ENCODE results near the gene TBC1D23. TPM values are rescaled to one million over a fixed set of nuclear protein-coding genes. Genes with fewer than 3 reads are reported as not detected.
"Not testable (repeated sequence)": the region's sequence is repeated elsewhere in the genome, so short reads cannot be mapped to it uniquely, and the experiment has no call there.

Gene TBC1D23
- total RNA-seq, 1 donor from 2014 or later, result 30.7 TPM

- intact Hi-C loops (cut with micrococcal nuclease), result no loop called here
These were observed 28.5 kb downstream of the TBC1D23 start for GRCh38 chr3:100289339-100289738.

DNA sequence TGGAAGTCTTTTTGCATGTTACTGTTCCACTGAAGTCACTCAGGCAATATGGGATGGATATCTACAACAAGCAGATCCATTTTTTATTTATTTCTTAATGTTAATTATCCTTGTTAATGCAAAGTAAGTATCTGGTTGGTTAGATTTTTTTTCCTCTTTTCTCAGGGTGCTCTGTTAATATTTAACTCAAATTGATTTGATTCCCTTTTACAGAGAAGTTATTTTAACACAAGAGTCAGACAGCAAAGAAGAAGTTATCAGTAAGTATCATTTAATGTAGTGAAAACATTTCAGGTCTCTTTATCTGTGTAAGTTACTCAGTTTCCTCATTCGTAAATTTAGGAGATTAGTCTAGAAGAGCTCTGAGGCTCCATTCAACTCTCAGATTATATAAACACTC is 34.3 kb downstream of the TBC1D23 start:
- intact Hi-C loops (cut with micrococcal nuclease), result no loop called here

GRCh38 chr3:100297784-100298183 is 37.0 kb downstream of the TBC1D23 start:
- intact Hi-C loops (cut with micrococcal nuclease), result no loop called here

DNA sequence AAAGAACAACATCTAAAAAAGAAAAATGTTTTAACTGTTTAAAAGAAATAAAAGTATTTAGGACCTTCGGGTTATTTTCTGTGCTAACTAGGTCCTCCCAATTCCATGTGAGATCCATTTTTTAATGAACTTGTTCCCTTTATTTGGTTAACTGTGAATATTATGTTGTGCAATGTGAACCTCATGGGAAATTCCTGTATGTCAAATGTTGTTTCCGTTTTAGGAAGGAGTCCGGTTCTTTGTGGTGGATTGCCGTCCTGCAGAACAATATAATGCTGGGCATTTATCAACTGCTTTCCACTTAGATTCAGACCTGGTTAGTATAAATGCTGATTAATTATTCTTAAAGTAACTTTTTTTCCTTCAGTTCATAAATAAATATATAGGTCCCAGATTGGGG is 38.2 kb downstream of the TBC1D23 start:
- intact Hi-C loops (cut with micrococcal nuclease), result no loop called here

- intact Hi-C loops (cut with micrococcal nuclease), result no loop called here
These were observed 45.9 kb downstream of the TBC1D23 start for GRCh38 chr3:100306695-100307094.

GRCh38 chr3:100310355-100310965 is 49.7 kb downstream of the TBC1D23 start:
- intact Hi-C loops (cut with micrococcal nuclease), result loop anchor here (10.0 kb wide), 1 partner anchor 154 kb away; no protein-coding TSS in a partner anchor

DNA sequence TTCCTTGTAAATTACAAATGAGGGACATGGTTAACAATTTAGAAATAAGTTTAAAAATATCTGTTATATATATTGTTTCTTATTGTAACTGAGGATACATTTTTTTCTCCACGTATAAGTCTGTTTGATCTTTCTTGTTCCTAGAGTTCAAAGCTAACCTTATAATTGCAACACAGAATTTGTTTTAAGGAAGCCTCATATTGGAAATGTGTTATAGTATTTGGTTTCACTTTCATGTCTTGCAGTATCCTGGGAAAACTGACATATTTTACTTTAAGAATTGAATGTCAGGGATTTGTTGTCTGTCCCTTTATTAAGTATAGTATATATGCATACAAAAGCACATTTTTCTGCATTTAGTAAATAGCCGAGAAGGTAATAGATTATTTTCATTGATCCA is 50.2 kb downstream of the TBC1D23 start:
- intact Hi-C loops (cut with micrococcal nuclease), result loop anchor here (10.0 kb wide), 1 partner anchor 154 kb away; no protein-coding TSS in a partner anchor

DNA sequence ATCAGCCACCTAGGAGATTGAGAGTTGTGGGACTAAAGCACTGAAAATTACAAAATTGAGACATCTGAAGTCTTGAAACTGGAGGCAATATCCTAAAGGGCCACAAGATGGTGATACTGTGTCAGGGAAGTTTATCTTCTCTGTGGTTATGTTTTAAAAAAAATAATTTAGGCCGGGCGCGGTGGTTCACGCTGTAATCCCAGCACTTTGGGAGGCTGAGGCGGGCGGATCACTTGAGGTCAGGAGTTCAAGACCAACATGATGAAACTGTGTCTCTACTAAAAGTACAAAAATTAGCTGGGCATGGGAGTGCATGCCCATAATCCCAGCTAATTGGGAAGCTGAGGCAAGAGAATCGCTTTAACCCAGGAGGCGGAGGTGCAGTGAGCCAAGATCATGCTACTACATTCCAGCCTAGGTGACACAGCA is 55.9 kb downstream of the TBC1D23 start:
- intact Hi-C loops (cut with micrococcal nuclease), result loop anchor here (1.0 to 10.0 kb wide), 5 partner anchors 84 to 480 kb away; partner anchors contain the start of genes LNP1 and TOMM70

GRCh38 chr3:100317912-100318311 is 57.1 kb downstream of the TBC1D23 start:
- intact Hi-C loops (cut with micrococcal nuclease), result loop anchor here (1.0 to 10.0 kb wide), 5 partner anchors 16 to 479 kb away; partner anchors contain the start of genes LNP1, NIT2 and TOMM70

DNA sequence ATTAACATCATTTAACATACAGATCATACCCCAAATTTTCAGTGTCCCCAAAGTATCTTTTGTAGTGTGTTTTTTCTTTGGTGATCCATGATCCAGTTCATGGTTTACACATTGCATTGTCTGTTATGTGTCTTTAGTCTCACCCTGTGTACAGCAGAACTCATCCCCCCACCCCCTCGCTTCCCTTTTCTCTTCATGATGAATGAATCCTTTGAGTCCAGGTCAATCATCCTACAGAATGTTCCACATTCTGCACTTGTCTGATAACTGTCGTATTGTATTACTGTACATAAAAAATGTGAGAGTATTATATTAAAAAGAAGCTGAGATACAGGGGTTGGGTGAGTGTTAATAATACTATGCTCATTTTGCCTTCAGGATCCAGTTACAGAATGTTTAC is 59.2 kb downstream of the TBC1D23 start:
- intact Hi-C loops (cut with micrococcal nuclease), result loop anchor here (10.0 kb wide), 1 partner anchor 145 kb away; no protein-coding TSS in a partner anchor

DNA sequence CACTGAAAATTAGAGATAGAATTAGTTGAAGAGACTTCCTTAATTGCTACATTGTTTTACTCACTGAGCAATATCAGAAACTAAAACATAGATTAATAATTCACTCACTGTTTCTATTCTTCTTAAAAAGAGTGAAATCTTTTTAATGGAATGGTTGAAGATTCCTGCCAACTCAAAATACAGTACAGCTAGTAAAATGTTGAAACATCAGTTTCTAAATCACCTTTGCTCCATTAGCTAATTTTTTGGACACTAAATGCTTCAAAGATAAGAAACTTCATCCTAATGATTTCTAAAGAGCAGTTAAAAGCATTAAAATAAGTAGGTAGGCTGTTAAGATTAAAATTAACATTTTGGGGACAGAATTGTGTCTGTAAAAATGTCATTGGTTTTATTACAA is 63.3 kb downstream of the TBC1D23 start:
- intact Hi-C loops (cut with micrococcal nuclease), result no loop called here

- intact Hi-C loops (cut with micrococcal nuclease), result no loop called here
These were observed 65.0 kb downstream of the TBC1D23 start for GRCh38 chr3:100325827-100326226.

- intact Hi-C loops (cut with micrococcal nuclease), result not testable (repeated sequence)
These were observed 66.6 kb downstream of the TBC1D23 start for GRCh38 chr3:100327377-100327776.

GRCh38 chr3:100329800-100330489 is 69.2 kb downstream of the TBC1D23 start:
- intact Hi-C loops (cut with micrococcal nuclease), result loop anchor here (5.0 kb wide), 1 partner anchor 68 kb away; the partner anchor contains the start of gene TBC1D23

GRCh38 chr3:100330651-100331050 is 69.9 kb downstream of the TBC1D23 start:
- intact Hi-C loops (cut with micrococcal nuclease), result loop anchor here (5.0 kb wide), 1 partner anchor 68 kb away; the partner anchor contains the start of gene TBC1D23

- intact Hi-C loops (cut with micrococcal nuclease), result loop anchor here (5.0 kb wide), 1 partner anchor 69 kb away; the partner anchor contains the start of gene TBC1D23
These were observed 70.9 kb downstream of the TBC1D23 start for GRCh38 chr3:100331660-100332059.

- intact Hi-C loops (cut with micrococcal nuclease), result loop anchor here (5.0 kb wide), 1 partner anchor 71 kb away; the partner anchor contains the start of gene TBC1D23
These were observed 72.3 kb downstream of the TBC1D23 start for GRCh38 chr3:100333051-100333450.

DNA sequence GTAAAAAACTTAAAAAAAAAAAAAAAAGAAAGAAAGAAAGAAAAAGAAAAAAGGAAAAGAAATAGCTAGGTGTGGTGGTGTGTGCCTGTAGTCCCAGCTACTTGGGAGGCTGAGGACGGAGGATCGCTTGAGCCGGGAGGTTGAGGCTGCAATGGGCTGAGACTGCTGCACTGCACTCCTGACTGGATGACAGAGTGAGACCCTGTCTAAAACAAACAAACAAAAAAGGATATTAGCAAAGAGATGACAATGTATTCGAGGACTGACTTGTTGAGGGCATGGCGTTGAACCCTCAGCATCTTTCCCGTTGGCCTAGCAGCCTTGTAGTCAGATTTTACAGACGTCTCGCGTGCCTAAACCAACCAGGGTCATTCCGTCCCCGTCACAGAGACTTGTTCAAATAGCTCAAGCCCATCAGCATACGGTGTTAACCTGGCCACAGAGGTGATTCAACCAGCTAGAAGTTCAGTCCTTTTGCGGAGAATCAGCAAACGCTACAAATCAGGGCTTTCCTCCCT is 73.2 kb downstream of the TBC1D23 start:
- intact Hi-C loops (cut with micrococcal nuclease), result loop anchor here (1.0 to 5.0 kb wide), 4 partner anchors 16 to 375 kb away; partner anchors contain the start of genes LNP1, TBC1D23, TFG and TOMM70

DNA sequence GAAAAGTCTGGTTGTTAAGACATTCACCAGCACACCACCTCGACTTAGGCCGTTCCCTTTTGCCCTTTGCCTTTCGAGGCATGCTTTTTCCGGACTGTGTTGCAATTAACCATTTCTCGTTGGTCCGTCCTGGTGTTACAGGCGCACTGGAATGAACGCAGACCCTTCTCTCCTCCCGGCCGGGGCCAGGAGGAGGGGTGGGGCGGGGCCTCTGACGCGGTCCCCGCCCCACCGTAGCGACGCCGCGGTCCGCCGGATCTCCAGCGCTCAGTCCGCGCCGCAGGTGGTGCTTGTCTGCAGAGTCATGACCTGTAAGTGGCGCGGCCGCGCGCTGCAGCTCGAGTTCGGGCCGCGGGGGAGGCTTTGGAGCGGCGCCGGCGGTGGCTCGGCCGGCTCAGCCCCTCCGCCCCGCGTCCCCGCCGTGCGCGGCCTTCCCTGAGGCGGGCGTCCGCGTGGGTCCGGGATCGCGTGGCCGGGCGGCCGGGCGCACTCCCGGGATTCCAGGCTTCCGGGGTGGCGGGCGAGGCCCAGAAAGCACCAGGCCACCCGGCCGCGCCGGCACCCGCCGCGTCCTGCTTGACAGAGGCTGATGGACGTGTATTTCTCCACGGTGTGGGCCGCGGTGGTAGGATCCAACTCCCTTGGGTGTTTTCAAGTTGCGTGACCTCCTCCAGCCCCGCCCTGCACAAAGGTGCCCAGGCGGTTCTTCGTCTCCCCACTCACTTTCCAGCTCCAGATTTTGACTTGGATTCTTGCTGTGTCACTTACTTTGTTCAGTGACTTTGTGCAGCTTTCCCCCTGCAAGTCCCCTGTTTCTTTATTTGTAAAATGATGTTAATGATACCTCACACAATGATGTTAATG is 73.9 kb downstream of the TBC1D23 start, which contains the start of gene NIT2:
NIT2 (plus strand) TSS at position 270 of the 864 bp plus-strand sequence; CDS start at position 305, 35 bp downstream.
- intact Hi-C loops (cut with micrococcal nuclease), result loop anchor here (1.0 to 5.0 kb wide), 4 partner anchors 16 to 375 kb away; partner anchors contain the start of genes LNP1, TBC1D23, TFG and TOMM70

DNA sequence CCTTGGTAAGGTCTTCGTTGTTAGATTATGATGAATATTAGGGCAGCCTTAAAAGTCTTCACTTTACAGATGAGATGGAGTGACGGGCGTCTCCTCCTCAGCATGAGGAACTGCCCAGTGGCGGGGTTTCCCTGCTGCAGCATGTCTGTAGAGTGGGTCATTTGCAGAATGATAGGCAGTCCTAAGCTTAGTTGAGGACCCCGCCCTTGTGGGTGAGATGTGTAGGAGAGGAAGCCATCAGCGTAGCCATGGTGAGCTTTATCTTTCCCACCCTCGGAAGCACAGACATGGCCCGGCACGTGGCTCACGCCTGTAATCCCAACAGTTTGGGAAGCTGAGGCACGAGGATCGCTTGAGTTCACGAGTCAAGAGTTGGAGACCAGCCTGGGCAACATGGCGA is 74.6 kb downstream of the TBC1D23 start:
- intact Hi-C loops (cut with micrococcal nuclease), result no loop called here

GRCh38 chr3:100336229-100336628 is 75.4 kb downstream of the TBC1D23 start:
- intact Hi-C loops (cut with micrococcal nuclease), result not testable (repeated sequence)
